ENCODE results near the gene TLE3. TPM values are rescaled to one million over a fixed set of nuclear protein-coding genes. Genes with fewer than 3 reads are reported as not detected.

TLE3 gene
- polyA plus RNA-seq, 3 donors: 12.8 to 117 (median 23.6) TPM

GRCh38 chr15:70084461-70084860 is 13.3 kb downstream of the TLE3 start:
- no peaks in the 10 kb centered on the region for H3K27me3 ChIP-seq (ENCODE audit: control insufficient read depth in 2 of 2, insufficient read depth in 2 of 2, low read length in 2 of 2)
- H3K4me3 ChIP-seq (replicated peaks in 1 of 3; ENCODE audit: low read depth in 2 of 3, low read length in 3 of 3): no peak overlapping the region
- no peak overlapping the region for H3K27ac Mint-ChIP-seq
- H3K27me3 Mint-ChIP-seq (ENCODE audit: low read depth in 3 of 3): peaks cover 0 to 3% (median 0%) of the 10 kb centered on the region in 3 donors
- H2AFZ ChIP-seq (ENCODE audit: insufficient read depth, low read depth, low read length, poor library complexity, severe bottlenecking): no peak overlapping the region
- peaks cover 37% of the 10 kb centered on the region for H3K79me2 ChIP-seq (ENCODE audit: insufficient read depth, low read length)
- peaks cover 21 to 22% of the 10 kb centered on the region in 2 donors for H3K4me1 ChIP-seq (ENCODE audit: control insufficient read depth in 1 of 2, insufficient read depth in 2 of 2, low read length in 2 of 2)
- peaks cover 74 to 92% of the 10 kb centered on the region in 2 donors for H3K36me3 ChIP-seq (replicated peaks in 1 of 2; ENCODE audit: control insufficient read depth in 1 of 2, insufficient read depth in 2 of 2, low read length in 2 of 2)
- H3K4me3 Mint-ChIP-seq: no peak overlapping the region
- peaks cover 95 to 96% of the 10 kb centered on the region in 2 donors for H3K36me3 Mint-ChIP-seq
- WGBS (ENCODE audit: insufficient coverage): 95% methylated on average over 4 of the region's 6 CpGs
- H3K4me2 ChIP-seq (replicated peaks; ENCODE audit: extremely low read depth, low read length, poor library complexity, severe bottlenecking): no peak overlapping the region
- intact Hi-C loops (cut with micrococcal nuclease): no loop called here
- H3K4me1 Mint-ChIP-seq: peaks cover 49% of the 10 kb centered on the region
- no peaks in the 10 kb centered on the region for H3K9me3 ChIP-seq (replicated peaks in 1 of 2; ENCODE audit: control insufficient read depth in 1 of 2, insufficient read depth in 1 of 2, low read length in 2 of 2)
- peaks cover 0 to 3% (median 0%) of the 10 kb centered on the region in 7 donors for H3K9me3 Mint-ChIP-seq
- TF ChIP-seq CTCF (IDR thresholded peaks at IDR 0.05): no peak
- peaks cover 100% of the 10 kb centered on the region for H4K20me1 ChIP-seq (ENCODE audit: insufficient read depth, low read length)
- H3K27ac ChIP-seq (ENCODE audit: low read depth in 1 of 2, low read length in 2 of 2): no peak overlapping the region
- no peak for DNase-seq
- no peak overlapping the region for H3K9ac ChIP-seq (ENCODE audit: insufficient read depth, low read length, poor library complexity, severe bottlenecking)

GRCh38 chr15:70083946-70084345 is 13.8 kb downstream of the TLE3 start:
- no peaks in the 10 kb centered on the region for H3K27me3 ChIP-seq (ENCODE audit: control insufficient read depth in 2 of 2, insufficient read depth in 2 of 2, low read length in 2 of 2)
- no peak for TF ChIP-seq CTCF (IDR thresholded peaks at IDR 0.05)
- H2AFZ ChIP-seq (ENCODE audit: insufficient read depth, low read depth, low read length, poor library complexity, severe bottlenecking): no peak overlapping the region
- DNase-seq: no peak
- no peak overlapping the region for H3K27ac ChIP-seq (ENCODE audit: low read depth in 1 of 2, low read length in 2 of 2)
- no peak overlapping the region for H3K4me3 ChIP-seq (replicated peaks in 1 of 3; ENCODE audit: low read depth in 2 of 3, low read length in 3 of 3)
- no peak overlapping the region for H3K4me2 ChIP-seq (replicated peaks; ENCODE audit: extremely low read depth, low read length, poor library complexity, severe bottlenecking)
- peaks cover 100% of the 10 kb centered on the region for H4K20me1 ChIP-seq (ENCODE audit: insufficient read depth, low read length)
- no peaks in the 10 kb centered on the region for H3K9me3 ChIP-seq (replicated peaks in 1 of 2; ENCODE audit: control insufficient read depth in 1 of 2, insufficient read depth in 1 of 2, low read length in 2 of 2)
- peaks cover 38% of the 10 kb centered on the region for H3K79me2 ChIP-seq (ENCODE audit: insufficient read depth, low read length)
- Mint-ChIP-seq H3K27ac (no peak overlapping the region), H3K9me3 (peaks cover 0 to 3% (median 0%) of the 10 kb centered on the region in 7 donors), H3K36me3 (peaks cover 92 to 94% of the 10 kb centered on the region in 2 donors), H3K4me1 (peaks cover 44% of the 10 kb centered on the region), H3K4me3 (no peak overlapping the region), H3K27me3 (ENCODE audit: low read depth in 3 of 3) (peaks cover 0 to 3% (median 0%) of the 10 kb centered on the region in 3 donors)
- H3K36me3 ChIP-seq (replicated peaks in 1 of 2; ENCODE audit: control insufficient read depth in 1 of 2, insufficient read depth in 2 of 2, low read length in 2 of 2): peaks cover 73 to 92% of the 10 kb centered on the region in 2 donors
- no peak overlapping the region for H3K9ac ChIP-seq (ENCODE audit: insufficient read depth, low read length, poor library complexity, severe bottlenecking)
- peaks cover 21 to 22% of the 10 kb centered on the region in 2 donors for H3K4me1 ChIP-seq (ENCODE audit: control insufficient read depth in 1 of 2, insufficient read depth in 2 of 2, low read length in 2 of 2)
- WGBS (ENCODE audit: insufficient coverage): no CpG with 5 or more reads among the region's 1 CpG
- intact Hi-C loops (cut with micrococcal nuclease): no loop called here
